22Rv1 (cell line): ENCODE results near the gene NID2.

Experiments used
- ZFX ChIP-seq: fragments of 450-650 bp; IDR thresholded peaks from 2 replicates; pipeline ENCODE4 v1.6.1; 2017; ENCODE audit warnings: antibody characterized with exemption, borderline replicate concordance
- TF ChIP-seq, protein P1 (sequence below): fragments of 450-650 bp; IDR thresholded peaks from 2 replicates; pipeline ENCODE4 v1.5.1; 2017; ENCODE audit warnings: mild to moderate bottlenecking

- TF ChIP-seq, protein P1, sequence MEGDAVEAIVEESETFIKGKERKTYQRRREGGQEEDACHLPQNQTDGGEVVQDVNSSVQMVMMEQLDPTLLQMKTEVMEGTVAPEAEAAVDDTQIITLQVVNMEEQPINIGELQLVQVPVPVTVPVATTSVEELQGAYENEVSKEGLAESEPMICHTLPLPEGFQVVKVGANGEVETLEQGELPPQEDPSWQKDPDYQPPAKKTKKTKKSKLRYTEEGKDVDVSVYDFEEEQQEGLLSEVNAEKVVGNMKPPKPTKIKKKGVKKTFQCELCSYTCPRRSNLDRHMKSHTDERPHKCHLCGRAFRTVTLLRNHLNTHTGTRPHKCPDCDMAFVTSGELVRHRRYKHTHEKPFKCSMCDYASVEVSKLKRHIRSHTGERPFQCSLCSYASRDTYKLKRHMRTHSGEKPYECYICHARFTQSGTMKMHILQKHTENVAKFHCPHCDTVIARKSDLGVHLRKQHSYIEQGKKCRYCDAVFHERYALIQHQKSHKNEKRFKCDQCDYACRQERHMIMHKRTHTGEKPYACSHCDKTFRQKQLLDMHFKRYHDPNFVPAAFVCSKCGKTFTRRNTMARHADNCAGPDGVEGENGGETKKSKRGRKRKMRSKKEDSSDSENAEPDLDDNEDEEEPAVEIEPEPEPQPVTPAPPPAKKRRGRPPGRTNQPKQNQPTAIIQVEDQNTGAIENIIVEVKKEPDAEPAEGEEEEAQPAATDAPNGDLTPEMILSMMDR: no peak
- TF ChIP-seq ZFX: no peak
These were observed 56.2 kb downstream of the NID2 start for GRCh38 chr14:52012635-52013034.
